NCI-H2107 (cell line): ENCODE results near the gene AGBL3.
"Not testable (repeated sequence)": the region's sequence is repeated elsewhere in the genome, so short reads cannot be mapped to it uniquely, and the experiment has no call there.

Source experiments
- DNase-seq: peaks from one replicate; lab custom pipeline; 2025; lab: John Stamatoyannopoulos, UW

The AGBL3 gene

DNA sequence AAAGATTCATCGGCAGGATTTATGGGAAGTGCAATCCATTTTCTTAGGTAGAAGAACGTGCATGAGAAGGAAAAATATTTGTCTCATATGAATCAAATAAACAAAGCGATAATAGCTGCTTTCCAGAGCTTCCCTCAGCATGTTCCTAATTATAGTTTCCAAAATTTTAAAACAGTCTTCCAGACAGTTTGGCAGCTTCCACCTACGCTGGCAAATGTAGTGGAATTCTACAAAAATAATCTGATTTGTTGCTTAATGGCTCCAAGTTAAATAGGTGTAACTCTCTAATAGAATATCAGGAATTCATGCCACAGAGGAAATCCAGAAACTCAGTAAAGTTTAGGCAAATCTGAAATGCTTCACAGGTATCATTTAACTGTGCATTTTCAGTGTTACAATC lies 23.3 kb upstream of the AGBL3 start:
- DNase-seq = no peak

DNA sequence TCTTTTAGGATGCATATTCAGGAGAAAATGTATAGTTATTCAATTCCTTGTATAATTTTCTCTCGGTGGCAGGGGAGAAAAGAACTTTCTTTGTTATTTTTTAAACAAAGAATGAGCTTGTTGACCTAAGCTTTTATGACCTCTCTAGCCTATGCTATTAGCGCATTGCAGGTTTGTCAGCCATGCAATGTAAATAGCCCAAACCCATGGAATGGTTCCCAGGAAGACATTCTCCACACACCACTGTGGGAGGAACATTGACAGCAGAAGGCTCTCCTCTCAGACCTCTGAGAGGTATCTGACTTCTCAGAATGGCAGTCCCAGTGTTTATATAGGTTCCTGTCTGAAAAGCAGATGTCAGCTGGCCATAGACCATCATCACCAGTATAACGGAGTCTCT lies 19.6 kb upstream of the AGBL3 start:
- DNase-seq = no peak

DNA sequence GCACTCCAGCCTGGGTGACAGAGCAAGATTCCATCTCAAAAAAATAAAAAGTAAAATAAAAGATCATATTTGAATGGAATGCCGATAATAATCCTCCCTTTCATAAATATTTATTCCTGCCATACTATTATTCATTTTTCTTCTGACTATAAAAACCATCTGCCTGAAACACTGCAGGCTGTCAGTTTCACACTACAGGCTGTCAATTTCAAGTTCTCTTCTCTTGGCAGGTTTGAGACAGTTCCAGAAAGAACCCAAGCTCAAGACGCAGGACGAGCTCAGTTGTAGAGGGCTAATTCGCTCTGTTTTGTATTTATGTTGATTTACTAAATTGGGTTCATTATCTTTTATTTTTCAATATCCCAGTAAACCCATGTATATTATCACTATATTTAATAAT lies 18.2 kb upstream of the AGBL3 start:
- no peak for DNase-seq

DNA sequence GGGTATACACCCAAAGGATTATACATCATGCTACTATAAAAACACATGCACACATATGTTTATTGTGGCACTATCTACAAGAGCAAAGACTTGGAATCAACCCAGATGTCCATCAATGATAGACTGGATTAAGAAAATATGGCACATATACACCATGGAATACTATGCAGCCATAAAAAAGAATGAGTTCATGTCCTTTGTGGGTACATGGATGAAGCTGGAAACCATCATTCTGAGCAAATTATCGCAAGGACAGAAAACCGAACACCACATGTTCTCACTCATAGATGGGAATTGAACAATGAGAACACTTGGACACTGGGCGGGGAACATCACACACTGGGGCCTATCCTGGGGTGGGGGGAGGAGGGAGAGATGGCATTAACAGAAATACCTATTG lies 4.7 kb upstream of the AGBL3 start:
- DNase-seq = not testable (repeated sequence)

DNA sequence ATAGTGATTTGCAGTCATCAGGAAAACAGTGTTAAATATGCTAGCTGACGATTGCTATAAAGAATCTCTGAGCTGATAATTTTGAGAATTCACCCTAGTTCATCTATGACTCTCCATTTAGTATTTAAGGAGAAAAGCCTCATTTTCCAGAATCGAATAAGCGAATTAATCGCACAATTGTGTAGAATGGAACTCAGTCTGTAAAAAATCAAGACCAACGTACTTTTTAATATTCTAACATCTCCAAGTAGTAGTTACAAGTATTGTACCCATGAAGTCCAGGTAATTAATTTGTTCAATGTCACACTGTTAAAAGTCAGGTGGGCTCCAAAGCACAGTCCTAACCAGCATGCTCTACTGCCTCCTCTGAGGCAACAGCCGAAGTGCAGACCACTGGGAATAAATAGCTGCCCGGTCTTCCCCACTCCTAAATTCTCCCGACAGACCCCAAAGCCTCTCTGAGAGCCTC lies 380 bp upstream of the AGBL3 start:
- no peak for DNase-seq

DNA sequence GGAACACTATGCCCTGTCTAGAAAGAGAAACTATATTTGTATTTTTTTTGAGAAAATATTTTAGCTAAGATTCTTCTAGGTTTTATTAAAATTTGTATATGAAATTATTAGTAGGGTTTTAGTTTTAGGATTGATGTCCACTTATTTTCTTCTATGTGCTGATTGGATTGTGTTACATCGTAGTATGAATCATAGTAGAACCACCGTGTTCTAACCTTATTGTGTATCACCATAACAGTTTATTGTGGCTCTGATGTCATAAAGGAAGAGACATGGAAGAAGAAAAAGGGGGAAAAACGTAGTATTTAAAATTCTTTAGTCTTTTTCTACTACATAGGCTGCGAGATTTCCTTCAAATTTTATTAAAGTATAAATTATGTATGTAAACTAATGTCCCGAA lies 1.9 kb downstream of the AGBL3 start:
- no peak for DNase-seq

DNA sequence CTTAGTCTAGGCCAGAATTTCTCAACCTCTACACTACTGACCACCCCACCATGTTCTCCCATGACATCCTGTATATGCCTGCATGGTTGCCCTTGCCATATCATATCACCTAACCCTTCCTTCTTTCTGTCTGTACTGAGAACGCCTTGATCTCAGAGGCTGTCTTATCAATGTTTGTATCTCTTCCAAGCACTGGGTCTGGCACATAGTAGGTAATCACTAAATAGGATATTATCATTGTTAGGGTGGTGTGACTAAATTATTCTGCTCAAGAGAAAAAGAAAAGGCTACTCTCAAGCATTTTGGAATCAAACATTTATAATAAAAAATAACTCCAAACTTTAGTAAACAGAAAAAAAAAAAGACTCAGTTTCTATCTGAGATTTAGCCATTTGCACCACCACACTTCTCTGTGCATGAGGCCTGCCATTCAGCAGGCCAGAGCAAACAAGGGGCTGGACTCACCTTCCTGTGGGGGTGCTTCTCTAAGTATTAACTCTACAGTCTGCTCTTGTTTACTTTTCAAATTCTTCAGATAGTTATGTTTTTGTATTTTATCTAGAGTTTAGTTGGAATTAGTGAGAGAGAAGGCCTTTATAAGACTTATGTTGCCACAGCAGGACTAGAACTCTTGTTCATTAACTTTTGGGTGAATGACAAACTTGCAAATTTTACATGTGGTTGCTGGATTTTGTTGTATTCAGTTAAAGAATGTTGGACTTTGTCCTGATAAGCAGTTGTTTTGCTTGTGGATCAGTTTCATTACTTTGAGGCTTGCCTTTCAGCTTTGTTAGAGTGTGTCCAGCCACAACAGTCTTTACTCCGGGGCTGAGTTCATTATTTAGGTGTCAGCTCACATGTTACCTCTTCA lies 5.4 kb downstream of the AGBL3 start:
- no peak for DNase-seq

DNA sequence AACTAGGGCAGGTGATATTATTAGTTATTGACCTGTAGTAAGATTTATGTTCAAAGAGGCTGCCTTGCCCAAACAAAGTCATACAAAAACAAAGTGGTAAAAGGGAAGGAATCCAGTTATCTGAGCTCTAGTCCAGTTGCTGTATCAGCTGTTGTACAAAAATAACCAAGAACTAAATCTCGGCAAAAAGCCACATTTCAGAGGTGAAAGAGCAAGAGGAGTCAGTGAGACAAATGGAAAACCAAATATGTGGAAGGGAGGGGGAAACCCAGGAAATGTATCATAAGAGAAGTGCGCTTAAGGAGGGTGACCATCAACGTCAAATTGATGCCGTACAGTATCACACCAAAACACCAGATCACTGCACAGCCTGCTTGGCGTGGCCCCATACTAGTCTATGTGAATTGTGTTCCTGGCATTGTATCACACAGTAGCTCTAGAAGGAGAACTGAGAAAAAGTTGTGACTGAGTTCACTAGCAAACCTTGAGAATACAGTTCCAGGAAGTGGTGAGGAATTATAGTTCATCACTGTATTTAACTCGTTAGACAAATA lies 6.4 kb downstream of the AGBL3 start:
- DNase-seq = no peak

DNA sequence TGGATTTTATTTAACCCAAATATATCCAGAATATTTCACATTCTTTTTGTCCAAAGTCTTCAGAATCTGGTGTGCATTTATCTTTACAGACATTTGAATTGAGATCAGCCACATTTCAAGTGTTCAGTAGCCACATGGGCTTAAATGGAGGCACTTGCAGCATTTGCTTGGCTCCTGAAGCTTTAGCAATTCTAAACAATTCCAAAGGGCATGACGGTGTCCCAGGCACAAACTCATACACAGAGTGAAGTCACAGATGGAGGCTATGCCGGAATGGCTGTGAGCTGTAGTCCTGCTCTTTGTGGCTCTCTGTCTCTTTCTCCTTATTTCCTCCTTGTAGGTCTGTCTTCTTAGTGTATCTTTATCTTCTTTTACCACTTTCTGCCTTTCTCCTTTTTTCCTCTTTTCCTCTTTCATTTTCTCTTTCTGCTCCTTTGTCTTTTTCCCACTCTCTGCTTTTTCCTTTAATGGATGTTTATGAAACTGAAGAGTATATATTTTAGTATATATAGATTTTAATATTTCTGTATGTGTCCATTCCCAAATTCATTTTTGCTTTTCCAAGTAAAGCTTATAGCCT lies 7.7 kb downstream of the AGBL3 start:
- no peak for DNase-seq

DNA sequence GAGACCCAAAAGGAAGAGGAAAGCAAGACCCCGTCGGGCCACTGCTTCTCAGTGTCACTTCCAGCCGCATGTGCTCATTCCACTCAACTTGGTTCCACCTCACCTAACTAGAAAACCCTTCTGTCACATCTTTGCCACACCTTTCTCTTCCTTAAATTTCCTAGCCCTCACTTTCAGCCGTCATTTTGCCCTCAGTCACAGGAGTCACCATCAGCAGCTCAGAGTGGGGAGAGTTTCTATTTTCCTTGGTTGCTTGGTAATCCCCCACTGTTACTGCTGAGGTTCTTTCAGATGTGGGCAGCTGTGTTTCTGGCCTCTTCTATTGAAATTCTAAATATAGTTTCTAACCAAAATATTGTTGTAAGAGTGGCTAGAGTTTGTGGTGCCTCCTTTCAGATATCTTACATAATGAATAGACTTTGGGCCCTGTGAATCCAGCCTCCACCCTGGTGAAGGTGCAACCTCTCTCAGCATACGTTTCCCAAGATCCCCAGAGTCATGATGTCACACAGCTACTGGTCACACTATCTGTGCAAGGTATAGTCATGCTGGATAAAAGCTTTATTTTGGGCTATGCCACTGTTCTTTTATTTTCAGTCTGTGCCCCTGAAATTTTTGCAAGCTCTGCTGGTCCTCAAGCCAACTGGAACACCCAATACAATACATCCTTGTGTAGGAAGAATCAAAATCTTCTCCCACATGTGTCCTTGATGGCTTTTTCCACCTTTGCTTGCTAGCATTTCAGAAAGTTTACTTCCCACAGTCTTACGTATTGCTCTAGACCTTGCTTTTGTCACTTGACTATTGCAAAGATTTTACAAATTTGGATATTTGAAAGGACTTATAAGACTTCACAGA lies 9.2 kb downstream of the AGBL3 start:
- DNase-seq = no peak

DNA sequence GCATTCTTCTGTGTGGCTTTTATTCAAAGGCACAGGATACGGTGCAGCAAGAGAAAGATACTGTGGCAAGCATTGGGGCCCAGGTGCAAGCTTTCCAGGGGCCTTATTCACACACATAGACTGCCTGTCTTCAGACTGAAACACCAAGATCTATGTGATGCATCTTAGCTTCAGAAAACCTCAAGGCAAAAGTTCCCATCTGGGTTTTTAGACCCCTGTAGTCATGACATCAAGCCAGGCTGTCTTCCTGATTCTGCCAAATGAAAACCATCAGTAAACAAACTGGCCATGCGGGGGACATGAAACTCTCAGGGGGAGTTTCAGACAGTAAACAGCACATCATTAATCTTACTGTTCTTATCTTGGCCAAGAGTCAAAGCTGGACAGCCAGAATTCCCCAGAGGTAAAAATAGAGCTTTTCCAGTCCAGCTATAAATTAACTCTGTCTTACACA lies 9.8 kb downstream of the AGBL3 start:
- no peak for DNase-seq

DNA sequence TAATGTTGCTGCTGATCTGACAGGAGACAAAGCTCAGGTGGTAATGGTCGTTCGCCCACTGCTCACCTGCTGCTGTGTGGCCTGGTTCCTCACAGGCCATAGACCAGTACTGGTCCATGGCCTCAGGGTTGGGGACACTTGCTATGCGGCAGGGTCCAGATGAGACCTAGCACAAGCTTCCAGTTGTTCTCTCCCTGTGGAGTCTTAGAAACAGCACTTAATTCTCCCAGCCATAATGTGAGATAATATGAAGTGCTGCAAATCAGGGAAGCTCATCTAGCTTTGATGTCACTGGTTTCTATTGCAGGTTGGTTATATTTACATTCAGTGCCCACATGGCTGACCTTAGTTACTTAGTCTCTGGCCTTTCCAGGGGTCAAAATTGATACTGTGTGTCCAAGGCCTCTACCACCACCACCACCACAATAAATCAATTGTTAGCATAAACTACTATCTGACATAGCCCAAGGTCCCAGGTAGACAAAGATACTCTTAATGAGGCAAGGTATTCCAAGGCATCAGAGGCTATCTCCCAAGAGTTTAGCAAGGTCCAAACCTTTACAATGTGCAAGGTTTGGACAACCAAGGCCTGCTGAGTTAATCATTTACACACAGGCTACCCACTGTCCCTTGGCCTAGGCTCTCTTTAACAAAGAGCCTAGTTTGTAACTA lies 11.0 kb downstream of the AGBL3 start:
- DNase-seq = no peak

DNA sequence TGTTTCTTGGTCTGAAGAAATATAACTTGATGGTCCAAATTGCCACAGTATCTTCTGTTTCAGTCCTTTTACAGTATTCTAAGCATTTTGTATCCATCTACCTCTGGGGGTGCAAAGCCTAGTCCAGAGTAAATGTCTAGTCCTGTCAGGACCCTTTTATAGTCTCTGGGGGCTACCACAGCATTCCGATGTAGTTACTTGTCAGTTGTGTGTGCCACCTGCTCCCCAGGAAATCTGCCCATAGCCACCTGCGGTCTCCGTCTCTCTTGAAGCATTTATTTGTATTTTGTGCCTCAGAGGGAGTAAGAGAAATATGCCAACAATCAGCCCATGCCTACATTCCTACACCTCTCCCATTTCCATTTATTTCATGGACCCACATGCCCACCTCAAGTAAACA lies 12.8 kb downstream of the AGBL3 start:
- DNase-seq = no peak

DNA sequence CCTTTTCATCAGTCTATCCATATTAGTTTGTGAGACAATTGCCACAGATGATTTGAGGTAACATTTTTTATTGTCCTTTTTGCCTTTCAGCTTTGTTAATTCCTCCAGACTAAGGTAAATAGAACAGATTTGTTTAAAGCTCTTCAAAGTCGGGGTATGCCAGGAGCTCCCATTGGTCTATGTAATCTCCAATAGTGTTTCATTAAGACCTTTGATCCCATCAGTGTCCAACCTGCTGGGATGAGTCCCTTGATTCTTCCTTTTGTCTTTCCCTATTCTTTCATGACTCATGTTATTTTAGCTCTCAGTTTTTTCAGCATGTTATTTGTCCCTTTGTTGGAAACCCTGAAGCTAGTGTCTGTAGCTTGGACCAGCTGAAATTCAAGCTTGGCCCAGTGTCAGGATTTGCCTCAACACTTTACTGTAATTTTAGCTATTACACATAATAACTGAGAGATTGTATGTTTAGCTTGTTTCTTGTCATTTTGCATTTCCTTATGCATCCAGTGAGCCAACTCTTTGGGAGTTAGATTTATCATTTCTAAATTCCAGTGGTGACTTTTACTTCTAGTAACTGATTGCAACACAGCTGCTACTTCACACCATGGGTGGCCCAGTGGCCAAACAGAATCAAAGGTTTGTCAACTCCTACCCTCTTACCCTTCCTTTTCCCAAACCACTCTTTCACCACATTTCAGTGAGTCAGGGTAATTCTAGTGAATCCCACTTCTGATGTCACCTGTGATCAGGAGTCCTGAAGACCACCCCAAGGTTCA lies 15.3 kb downstream of the AGBL3 start:
- DNase-seq = no peak

DNA sequence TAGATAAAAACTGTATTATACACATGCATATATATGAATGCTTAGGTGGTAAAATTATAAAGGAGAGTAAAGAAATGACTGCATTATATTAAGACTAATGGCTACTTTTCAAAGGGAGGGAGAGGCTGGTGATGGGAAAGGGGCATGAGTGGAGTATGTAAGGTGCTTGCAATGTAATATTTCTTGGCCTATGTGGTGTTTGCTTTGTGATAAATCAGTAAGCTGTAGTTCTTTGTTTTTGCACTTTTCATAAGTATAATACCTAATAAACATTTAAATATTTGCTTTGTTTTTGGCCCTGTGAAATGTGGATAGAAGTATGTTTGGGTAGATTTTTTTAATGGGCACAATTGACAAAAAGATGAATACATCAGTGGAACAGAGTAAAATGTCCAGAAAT lies 25.9 kb downstream of the AGBL3 start:
- no peak for DNase-seq

DNA sequence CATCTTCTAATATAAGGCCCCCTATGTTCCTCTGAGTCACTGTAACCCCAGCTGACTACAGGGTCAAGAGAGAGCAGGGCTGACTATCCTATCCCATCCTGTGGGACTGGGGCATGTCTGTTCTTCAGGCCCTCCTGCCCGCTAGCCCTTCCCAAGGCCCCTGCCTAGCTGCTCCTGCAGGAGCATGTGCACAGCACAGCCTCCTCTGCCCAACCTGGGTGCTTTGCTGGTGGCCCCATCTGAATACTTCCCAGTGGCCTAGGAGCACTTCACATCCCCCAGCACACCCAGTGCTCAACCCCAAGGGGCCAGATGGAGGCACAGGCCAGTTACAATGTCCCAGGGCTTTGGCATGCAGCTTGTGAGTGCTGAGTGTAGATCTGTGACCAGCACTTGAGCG lies 37.3 kb downstream of the AGBL3 start:
- no peak for DNase-seq

DNA sequence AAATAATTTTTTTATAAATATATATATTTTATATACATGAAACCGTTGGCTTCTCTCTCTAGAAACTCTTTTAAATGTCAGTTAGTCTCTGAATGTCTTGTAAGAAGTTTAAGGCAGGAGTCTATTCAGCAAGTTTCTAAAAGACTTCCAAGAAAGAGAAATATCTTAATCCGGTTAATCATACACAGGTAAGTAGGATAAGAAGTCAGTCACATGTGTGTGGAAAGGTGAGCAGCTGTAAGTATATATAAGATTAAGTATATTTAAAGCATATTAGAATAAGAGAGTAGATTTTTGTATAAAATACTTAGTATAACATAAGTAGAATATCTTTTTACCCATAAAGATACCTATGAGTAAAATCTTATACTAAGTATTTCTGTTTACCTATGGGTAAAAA lies 48.9 kb downstream of the AGBL3 start:
- no peak for DNase-seq

DNA sequence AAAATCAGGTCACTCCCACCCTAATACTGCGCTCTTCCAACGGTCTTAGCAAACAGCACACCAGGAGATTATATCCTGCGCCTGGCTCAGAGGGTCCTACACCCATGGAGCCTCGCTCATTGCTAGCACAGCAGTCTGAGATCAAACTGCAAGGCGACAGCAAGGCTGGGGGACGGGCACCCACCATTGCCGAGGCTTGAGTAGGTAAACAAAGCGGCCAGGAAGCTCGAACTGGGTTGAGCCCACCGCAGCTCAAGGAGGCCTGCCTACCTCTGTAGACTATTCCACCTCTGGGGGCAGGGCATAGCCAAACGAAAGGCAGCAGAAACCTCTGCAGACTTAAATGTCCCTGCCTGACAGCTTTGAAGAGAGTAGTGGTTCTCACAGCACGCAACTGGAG lies 80.7 kb downstream of the AGBL3 start:
- not testable (repeated sequence) for DNase-seq

DNA sequence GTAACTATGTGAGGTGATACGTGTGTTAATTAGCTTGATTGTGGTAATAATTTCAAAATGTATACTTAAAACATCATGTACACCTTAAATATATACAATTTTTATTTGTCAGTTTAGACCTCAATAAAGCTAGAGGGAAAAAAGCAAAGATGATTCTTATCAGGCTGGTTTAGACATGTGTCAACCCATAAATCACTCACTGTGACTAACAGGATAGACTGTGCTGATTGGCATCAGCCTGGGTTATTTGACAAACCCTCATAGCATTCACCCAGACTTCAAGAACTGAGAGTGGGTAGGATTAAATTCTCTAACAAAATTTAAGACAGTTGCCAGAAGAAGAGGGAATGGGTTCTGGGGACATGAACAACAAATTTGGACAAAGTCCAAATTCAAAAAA lies 87.8 kb downstream of the AGBL3 start:
- no peak for DNase-seq

DNA sequence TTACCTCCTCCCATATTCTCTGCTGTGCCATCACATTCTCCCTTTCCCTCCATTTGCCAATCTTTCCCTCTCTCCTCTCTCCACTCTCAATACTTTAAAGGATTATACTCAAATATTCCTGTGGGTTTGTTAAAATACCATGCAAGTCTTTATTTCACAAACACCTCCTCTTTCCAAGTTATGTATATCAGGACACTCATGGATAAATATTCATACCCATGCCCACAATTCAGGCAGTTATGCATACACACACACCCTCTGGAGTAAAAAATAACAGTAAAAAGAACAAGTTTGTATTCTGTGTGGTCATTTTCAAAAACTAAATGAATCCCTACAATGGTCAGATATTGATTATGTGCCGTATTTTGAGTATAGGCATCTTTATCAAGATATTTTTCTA lies 88.2 kb downstream of the AGBL3 start:
- no peak for DNase-seq

DNA sequence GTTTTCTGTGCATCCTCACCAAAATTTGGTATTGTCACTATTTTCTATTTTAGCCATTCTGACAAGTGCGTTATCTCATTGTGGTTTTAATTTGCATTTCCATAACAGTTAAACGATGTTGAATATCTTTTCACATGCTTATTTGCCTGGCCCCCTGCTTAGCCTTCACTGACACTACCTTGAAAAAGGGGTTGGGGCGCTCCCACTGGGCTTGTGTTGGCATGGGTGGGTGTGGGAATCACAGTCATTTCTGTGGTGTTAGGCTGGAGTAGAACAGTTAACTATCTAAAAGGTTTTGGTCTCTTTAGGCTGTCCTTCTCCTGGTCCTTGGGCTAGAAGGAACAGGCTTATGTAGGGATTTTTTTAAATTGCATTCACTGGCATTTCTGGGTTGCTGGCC lies 89.4 kb downstream of the AGBL3 start:
- DNase-seq = no peak
